Left hindlimb (tissue), 1 donor: Measurements from ENCODE around the gene KCNIP3.
"Not testable (repeated sequence)": the region's sequence is repeated elsewhere in the genome, so short reads cannot be mapped to it uniquely, and the experiment has no call there.

Experiments used
- DNase-seq: peaks from one replicate; pipeline ENCODE4 v3.0.0-alpha.2; 2018

The KCNIP3 gene

DNA sequence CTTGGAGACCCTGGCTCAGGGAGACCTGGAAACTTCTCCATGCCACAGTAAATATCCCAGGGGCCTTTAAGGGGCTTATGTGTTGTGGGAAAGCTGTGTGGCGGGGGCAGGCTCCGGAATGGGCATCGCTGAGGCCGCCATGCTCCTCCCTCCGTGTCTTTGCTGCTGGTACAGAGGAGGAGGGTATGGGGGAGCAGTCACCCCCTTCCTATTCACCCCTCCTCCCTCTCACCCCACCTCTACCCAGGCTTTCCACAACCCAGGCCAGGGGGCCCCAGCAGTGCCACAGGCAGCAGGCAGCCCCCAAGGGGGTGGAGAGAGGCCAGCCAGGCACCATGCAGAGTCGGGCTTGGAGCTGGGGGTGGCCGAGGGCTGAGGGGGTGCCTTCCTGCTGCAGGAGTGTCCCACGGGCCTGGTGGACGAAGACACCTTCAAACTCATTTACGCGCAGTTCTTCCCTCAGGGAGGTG is 77.3 kb downstream of the KCNIP3 start:
- DNase-seq: no peak

DNA sequence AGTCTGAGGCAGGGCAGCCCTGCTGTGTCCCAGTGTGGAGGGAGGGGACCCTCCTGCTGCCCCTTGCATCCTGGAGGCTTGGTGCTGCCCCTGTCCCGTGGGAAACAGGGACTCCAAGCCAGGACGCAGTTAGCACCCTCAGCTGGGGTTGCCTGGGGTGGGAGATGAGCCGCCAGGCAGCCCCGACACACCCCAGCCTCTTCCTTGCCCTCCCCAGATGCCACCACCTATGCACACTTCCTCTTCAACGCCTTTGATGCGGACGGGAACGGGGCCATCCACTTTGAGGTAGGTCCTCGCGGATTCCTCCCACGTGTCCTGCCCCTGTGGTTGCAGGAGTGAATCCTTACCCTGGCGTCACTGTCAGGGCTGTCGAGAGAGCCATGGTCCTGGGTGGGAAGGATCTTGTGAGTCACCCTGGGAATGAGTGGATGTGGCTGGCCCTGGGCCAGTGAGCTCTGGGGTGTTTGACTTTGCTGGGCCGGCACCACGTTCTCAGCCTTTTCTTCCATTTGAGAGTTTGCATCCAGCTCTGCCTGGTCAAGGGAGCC is 77.8 kb downstream of the KCNIP3 start:
- DNase-seq: no peak

DNA sequence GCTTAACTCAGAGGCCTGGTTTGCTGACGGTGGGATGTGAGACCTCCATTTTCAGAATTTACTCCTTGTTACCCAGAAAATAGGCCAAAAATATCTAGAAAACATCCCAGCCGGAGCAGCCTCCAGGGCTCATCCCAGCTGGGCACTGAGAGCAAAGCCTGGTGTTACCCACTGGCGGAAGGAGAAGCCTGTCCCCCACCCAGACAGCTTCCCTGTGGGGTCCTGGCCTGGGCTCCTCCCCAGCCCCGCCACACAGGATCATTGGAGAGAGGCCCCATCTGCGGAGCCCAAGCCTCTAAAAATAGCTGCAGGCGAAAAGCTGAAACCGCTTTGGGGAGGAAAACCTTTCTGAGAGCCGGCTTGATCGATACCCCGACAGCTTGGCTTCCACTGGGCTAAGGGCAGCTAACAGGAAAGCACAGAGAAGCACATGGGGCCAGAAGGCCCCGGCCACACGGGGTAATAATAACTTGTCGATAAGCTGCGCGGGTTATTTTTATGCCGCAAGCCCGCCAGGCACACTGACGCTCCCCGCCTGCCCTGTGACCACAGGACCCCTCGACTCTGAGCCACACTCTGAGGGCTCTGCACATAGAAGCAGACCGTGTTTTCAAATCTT is 78.5 kb downstream of the KCNIP3 start:
- DNase-seq: no peak

DNA sequence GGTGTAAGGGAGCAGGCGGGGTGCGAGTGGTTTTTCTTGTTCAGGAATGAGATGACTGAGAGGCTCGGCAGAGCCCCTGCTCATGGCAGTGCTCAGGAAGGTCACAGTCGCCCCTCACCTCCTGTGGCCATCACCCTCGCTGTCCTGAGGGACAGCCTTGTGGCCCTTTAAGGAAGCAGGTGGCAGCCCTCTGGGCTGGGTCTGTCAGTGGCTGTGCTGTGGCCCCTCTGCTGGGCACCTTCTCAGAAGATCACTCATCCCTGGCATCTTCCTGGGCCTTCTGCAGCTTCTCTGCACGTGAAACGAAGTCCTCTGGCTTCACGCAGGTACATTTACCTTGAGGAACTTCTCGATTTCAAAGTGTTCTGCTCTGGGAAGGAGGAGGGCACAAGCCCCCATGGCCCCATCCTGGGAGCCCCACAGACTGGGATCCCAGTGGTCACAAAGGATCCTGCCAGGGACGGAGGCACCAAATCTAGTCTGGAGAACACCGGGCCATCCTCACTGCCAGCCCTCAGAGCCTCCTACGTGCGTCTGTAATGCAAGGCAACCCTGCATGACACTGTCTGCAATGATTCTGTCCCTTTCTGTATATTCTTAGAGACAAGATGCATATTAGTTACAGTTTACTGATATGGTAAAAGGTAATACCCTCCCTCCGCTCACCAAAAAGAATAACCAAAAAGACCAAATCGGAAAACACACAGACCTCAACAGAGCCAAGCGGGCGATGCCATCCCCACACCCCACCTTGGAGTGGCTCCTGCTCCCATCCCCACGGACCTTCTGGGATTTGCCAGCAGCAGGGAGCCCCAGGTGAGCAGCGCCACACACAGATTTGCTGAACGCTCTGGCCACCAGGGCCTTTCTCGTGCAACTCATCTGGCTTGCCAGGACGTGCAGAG is 79.4 kb downstream of the KCNIP3 start:
- no peak for DNase-seq

DNA sequence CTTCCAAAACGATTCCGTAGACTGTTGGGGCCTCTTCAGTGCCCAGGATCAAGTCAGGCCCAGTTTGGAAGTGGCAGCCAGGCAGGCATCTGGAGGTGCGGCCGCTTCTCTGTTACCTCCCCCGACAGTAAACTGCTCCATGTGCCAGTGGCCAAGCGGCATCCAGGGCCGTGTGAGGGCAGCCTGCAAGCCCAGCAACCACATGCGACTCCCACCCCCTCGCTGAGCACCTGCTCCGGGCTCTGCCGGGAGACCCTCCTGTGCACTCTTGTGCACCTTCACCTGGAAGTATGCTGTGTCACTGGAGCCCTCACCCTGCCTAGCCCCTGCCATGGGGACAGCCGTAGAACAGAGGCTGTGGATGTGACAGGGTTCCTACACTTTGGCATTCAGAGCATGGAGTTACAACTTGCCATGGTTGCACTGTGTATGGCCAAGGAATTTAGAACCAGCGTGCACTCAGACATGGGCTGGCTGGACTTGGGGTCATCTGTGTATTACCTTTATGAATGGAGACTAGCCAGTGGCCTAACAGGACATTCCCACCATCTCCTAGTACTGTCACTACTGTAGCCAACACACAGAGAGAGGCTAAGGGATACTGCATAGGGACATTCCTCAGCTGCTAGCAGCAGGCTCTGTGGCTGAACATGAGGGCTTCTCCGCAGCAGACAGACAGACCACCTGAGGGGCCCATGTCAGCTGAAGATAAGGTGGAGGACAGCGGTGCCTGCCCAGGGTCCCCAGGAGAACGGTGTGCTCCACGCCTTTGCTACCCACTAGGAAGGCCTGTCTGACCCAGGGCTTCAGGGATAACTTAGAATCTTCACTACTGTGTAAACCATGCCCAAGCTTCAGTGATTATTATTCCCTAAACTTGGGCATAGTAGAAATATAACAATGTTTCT is 80.3 kb downstream of the KCNIP3 start:
- no peak for DNase-seq

DNA sequence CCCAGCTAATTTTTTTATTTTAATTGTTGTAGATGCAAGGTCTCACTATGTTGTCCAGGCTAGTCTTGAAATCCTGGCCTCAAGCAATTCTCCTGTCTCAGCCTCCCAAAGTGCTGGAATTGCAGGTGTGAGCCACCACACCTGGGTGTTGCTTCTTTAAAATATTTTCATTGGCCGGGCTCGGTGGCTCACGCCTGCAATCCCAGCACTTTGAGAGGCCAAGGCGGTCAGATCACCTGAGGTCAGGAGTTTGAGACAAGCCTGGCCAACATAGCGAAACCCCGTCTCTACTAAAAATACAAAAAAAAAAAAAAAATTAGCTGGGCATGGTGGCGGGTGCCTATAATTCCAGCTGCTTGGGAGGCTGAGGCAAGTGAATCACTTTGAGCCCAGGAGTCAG is 81.1 kb downstream of the KCNIP3 start:
- DNase-seq: not testable (repeated sequence)

DNA sequence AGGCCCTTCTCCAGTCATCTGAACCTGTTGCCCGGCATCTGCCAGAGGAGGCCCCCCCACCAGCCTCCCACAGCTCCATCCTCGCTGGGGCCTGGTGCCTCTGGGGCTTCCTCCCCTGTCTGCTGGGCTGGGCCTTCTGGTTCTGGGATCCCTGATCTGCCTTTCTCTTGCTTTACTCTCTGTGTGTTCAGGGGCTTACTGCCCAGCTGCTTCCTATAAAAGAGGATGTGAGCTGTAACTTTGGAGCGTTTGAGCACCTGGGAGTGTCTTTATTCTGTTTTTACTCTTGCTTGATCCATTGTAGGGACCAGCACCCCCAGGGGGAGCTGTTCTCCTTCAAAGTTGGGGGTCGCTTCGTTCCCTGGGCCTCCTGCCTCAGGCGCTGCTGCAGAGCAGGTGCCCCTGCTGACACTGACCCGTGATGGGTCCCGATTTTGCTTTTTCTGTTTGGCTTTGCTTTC is 82.3 kb downstream of the KCNIP3 start:
- DNase-seq: no peak

DNA sequence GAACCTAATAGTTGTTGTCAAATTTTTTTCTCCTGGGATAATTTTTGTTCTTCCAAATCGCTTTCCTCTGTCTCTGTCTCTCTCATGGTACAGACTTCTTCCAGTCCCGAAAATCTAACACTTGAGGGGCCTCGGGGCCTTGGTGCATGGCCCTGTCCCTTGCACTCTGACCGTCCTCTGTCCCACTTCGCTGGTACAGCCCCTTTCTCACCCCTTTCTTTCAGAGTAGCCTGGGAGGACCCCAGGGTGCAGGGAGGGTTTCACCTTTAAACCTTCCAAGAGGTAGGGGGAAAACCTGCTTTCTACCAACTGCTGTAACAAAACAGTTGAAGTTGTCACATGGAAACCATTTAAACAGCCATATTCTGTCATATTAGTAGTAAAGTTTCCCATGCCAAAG is 83.1 kb downstream of the KCNIP3 start:
- no peak for DNase-seq

DNA sequence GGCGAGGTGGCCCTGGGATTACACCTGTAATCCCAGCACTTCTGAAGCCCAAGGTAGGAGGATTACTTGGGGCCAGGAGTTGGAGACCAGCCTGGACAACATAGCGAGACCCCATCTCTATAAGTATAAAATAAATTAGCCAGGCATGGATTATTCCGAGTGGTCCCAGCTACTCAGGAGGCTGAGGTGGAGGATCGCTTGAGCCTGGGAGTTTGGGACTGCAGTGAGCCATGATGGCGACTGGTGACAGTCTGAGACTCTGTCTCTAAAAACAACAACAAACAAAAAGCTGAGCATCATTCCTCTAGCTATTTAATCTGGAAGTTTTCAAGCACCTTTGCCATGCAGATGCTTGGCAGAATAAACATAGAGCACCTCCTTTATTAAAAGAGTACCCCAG is 83.6 kb downstream of the KCNIP3 start:
- DNase-seq: no peak

DNA sequence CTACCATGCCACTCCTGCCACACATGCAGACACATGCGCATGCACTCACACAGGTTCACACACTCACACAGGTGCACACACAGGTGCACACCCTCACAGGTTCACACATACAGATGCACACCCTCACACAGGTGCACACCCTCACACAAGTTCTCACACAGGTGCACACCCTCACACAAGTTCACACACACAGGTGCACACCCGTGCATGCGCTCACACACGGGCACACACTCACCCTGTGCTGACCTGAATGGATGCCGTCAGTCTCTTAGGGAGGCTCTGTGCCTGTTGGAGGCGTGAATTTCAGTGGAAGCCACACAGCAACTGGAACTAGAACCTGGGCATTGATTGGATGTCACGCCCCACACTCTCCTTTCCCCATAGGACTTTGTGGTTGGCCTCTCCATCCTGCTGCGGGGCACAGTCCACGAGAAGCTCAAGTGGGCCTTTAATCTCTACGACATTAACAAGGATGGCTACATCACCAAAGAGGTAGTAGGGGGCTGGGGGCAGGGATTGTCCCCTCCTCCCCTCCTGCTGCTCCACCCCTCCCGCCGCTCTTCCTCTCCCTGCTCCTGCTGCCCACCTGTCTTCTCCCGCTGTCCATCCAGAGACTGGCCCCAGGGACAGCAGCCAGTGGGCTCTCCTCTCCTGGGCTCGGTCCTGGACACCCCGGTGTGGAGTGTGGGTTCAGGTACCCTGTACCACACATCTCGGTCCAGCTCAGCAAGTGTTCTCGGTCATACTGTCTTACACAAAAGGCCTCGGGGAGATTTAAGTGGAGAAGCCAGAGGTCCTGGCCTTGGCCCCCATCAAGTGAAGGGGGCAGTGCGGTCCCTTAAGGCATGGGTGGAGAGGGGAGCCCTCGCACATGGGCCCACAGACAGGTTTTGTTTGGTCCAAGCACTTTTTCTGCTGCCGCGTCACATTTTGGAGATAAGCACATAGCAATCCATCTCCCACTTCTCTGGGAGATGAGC is 84.4 kb downstream of the KCNIP3 start:
- no peak for DNase-seq

DNA sequence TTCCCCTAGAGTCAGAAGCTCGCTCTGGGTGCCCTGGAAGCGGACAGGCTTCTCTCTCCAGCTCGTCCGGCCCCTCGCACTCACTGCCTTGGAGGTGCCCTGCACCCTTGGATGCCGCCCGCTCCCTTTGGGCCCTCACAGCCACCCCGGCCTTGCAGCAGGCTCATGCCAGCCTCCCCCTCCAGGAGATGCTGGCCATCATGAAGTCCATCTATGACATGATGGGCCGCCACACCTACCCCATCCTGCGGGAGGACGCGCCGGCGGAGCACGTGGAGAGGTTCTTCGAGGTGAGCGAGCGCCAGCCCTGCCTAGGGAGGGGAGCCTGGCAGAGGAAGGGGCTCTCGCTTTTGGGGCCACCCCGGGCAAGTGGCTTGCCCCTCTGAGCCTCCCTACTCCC is 85.0 kb downstream of the KCNIP3 start:
- DNase-seq: no peak

DNA sequence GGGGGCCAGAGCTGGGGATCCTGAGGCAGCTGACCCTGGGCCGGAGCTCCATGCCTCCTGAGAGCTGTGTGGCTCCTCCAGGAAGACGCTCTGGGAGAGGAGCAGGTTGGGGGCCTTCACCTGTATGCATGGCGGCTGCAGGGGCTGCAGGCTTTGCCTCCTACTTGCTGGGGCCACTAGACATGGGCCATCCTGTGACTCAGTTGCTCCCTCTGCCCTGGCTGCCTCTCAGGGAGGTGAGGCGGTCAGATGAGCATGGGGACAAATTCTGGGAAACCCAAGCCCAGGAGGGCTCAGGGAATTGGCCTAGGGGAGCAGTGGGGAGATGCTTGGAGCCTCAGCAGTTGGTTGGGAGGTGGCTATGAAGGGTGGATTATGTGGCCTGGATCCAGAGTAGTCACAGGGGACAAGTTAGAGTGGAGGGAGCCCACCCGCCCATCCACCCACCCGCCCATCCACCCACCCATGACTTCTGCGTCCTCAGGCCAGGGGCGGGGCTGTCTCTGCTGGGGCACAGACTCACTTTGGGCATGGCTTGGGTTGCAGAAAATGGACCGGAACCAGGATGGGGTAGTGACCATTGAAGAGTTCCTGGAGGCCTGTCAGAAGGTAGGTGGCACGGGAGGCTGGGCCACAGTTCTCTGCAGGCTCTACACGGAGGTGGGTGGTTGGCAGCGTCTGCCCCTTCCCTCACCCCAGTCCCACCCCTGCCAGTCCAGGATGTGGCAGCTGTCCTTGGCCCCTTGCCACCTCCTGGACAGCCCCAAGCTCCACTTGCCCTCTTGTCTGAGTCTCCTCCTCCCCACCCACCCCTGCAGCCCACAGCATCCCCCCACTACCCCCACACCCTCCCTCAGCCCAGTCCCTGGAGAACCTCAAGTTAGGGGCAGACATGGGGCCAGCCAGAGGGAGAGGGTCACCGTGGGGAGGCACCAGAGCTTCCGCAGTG is 85.8 kb downstream of the KCNIP3 start:
- no peak for DNase-seq

DNA sequence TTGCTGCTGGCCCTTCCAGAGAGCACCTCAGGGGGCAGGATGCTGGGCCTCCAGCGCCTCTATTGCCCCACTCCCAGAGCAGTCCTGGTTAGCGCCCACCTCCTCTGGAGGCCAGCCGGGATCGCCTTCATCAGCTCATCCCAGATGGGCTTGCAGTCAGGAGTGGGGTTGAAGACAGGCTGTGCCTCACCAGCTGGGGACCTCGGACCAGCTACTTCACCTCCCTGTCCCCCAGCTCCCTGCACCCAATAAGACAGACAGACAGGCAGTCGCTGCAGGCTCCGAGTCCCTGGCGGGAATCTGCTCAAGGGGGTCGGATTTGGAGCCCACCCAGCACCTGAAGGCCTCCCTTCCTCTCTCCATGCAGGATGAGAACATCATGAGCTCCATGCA is 86.5 kb downstream of the KCNIP3 start:
- no peak for DNase-seq

DNA sequence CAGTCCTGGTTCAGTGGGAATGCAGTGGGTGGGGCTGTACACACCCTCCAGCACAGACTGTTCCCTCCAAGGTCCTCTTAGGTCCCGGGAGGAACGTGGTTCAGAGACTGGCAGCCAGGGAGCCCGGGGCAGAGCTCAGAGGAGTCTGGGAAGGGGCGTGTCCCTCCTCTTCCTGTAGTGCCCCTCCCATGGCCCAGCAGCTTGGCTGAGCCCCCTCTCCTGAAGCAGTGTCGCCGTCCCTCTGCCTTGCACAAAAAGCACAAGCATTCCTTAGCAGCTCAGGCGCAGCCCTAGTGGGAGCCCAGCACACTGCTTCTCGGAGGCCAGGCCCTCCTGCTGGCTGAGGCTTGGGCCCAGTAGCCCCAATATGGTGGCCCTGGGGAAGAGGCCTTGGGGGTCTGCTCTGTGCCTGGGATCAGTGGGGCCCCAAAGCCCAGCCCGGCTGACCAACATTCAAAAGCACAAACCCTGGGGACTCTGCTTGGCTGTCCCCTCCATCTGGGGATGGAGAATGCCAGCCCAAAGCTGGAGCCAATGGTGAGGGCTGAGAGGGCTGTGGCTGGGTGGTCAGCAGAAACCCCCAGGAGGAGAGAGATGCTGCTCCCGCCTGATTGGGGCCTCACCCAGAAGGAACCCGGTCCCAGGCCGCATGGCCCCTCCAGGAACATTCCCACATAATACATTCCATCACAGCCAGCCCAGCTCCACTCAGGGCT is 87.9 kb downstream of the KCNIP3 start:
- no peak for DNase-seq

DNA sequence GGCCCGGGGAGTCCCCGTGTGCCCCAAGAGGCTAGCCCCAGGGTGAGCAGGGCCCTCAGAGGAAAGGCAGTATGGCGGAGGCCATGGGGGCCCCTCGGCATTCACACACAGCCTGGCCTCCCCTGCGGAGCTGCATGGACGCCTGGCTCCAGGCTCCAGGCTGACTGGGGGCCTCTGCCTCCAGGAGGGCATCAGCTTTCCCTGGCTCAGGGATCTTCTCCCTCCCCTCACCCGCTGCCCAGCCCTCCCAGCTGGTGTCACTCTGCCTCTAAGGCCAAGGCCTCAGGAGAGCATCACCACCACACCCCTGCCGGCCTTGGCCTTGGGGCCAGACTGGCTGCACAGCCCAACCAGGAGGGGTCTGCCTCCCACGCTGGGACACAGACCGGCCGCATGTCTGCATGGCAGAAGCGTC is 88.4 kb downstream of the KCNIP3 start:
- DNase-seq: no peak

DNA sequence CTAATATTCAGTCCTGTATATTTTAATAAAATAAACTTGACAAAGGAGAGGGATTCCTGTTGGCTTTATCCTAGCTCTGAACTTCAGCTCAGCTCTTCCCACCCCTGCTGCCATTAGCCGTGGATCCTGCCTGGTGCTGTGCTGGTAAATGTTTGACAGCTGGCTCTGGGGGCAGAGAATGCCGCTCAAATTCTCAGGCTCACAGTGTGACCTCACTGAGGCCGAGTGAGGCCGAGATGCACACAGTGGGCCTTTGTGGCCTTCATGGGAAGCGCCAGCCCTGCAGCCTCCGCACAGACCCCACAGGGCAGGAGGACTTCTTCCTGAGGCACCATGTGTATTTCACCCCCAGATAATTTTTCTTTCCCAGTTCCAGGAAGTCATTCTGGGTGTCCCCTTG is 88.9 kb downstream of the KCNIP3 start:
- DNase-seq: no peak

DNA sequence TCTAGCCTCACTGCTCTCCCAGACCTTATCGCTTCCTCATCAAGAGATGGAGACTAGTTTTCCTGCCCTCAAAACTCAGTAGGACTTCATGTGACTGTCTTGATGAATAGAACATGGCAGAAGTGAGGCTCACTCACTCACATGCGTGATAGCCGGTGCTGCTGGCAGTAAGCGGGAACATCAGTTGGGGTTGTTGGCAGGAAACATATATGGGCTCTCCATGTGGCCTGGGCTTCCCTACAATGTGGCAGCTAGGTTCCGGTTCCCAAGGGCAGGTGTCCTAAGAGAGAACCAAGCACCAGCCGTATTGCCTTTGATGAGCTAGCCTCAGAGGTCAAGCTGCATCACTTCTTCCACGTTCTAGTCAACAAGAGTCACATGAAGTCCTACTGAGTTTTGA is 90.2 kb downstream of the KCNIP3 start:
- no peak for DNase-seq

DNA sequence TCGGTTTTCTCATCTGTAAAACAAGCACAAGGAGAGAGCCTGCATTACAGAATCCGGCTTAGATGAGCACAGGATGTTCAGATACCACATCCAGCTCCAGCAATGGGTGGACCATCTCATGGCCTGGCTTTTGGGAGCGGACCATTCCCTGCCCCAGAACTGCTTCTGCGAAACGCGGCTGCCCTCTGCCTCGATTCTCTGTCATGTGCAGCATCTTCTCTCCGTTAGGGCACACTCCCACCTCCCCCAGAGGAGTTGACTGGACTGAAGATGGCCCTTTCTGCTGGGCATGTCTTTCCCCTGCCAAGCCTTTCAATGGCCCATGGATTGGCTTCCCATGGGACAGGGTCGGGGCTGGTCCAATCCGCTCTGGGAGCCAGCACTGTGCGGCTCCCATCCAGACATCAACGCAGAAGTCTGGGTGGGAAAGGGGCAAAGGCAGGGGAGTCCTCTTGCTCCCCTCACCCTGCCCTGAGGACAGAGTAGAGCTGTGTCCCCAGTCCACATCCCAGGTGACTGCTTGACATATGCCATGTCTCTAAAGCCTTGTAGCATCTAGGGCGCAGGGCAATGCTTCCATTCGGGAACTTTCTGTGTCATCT is 91.0 kb downstream of the KCNIP3 start:
- DNase-seq: no peak

DNA sequence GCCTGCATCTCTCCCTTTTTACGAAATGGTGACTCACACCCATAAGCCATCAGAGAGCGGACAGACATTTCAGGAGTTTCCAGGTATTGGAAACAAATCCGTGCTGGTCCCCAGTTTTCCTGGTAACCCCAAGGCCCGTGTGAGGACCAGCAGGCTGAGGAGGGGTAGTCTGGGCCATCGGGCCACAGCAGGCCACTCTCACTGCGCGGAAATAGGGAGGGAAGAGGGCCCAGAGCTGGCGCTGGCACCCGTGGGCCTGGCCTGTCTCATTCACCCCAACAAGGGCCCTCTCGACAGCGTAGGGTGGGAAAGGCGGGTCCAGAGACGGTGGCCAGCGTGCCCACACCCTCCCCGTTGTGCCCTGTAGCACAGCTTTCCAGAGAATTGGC is 91.7 kb downstream of the KCNIP3 start:
- DNase-seq: no peak
